Astrocyte (in vitro differentiated cells and primary cell): Measurements from ENCODE around the gene EARS2. TPM values are rescaled to one million over a fixed set of nuclear protein-coding genes. Genes with fewer than 3 reads are reported as not detected.

Experiments used
- DNase-seq: peaks from one replicate; pipeline ENCODE4 v3.0.0-alpha.2; 2010; ENCODE audit warnings: low read depth
- FAIRE-seq: peaks from 2 replicates; lab custom pipeline; 2011; peaks lifted over from hg19 to GRCh38; lab: Jason Lieb, UNC
- H2AFZ ChIP-seq: 2 replicates; pipeline ENCODE4 v1.6.0; 2012; ENCODE audit warnings: low read depth, low read length, inconsistent platforms
- H3K27ac ChIP-seq: 2 replicates; pipeline ENCODE4 v1.5.1; 2011; ENCODE audit warnings: low read depth, low read length, inconsistent platforms
- H3K27me3 ChIP-seq: 2 replicates; pipeline ENCODE4 v1.6.0; 2011; ENCODE audit warnings: low read length, inconsistent platforms; ENCODE audit not compliant: insufficient read depth
- H3K36me3 ChIP-seq: 2 replicates; pipeline ENCODE4 v1.5.1; 2011; ENCODE audit warnings: low read length, inconsistent platforms; ENCODE audit not compliant: insufficient read depth
- H3K4me1 ChIP-seq: 2 replicates; pipeline ENCODE4 v1.5.1; 2011; ENCODE audit warnings: low read length, inconsistent platforms; ENCODE audit not compliant: insufficient read depth
- H3K4me2 ChIP-seq: 2 replicates; pipeline ENCODE4 v1.6.0; 2012; ENCODE audit warnings: low read length, inconsistent platforms
- H3K4me3 ChIP-seq: 2 replicates; pipeline ENCODE4 v1.5.1; 2011; ENCODE audit warnings: low read depth, mild to moderate bottlenecking, low read length, inconsistent platforms; ENCODE audit not compliant: insufficient read depth
- H3K79me2 ChIP-seq: 2 replicates; pipeline ENCODE4 v1.6.0; 2012; ENCODE audit warnings: mild to moderate bottlenecking, low read length, inconsistent platforms; ENCODE audit not compliant: insufficient read depth
- H3K9ac ChIP-seq: 2 replicates; pipeline ENCODE4 v1.6.0; 2012; ENCODE audit warnings: mild to moderate bottlenecking, low read length, inconsistent platforms
- H3K9me3 ChIP-seq: 2 replicates; pipeline ENCODE4 v1.5.1; 2012; ENCODE audit warnings: low read depth, mild to moderate bottlenecking, low read length, inconsistent platforms; ENCODE audit not compliant: insufficient read depth
- H4K20me1 ChIP-seq: 2 replicates; pipeline ENCODE4 v1.6.0; 2012; ENCODE audit warnings: low read length, inconsistent platforms; ENCODE audit not compliant: insufficient read depth
- H3K27ac Mint-ChIP-seq: one replicate; pipeline ENCODE4 v1.8.0; 2021; ENCODE audit warnings: mild to moderate bottlenecking, mixed read lengths; ENCODE audit not compliant: unreplicated experiment
- H3K27me3 Mint-ChIP-seq: one replicate; pipeline ENCODE4 v1.8.0; 2021; ENCODE audit warnings: low read depth, mixed read lengths; ENCODE audit not compliant: unreplicated experiment
- H3K36me3 Mint-ChIP-seq: one replicate; pipeline ENCODE4 v1.8.0; 2021; ENCODE audit warnings: low read depth, mixed read lengths; ENCODE audit not compliant: unreplicated experiment
- H3K4me1 Mint-ChIP-seq: one replicate; pipeline ENCODE4 v1.8.0; 2021; ENCODE audit warnings: low read depth, mixed read lengths; ENCODE audit not compliant: unreplicated experiment
- H3K4me3 Mint-ChIP-seq: one replicate; pipeline ENCODE4 v1.8.0; 2021; ENCODE audit warnings: mild to moderate bottlenecking, moderate library complexity, mixed read lengths; ENCODE audit not compliant: unreplicated experiment
- H3K9me3 Mint-ChIP-seq: one replicate; pipeline ENCODE4 v1.8.0; 2021; ENCODE audit warnings: mild to moderate bottlenecking, mixed read lengths; ENCODE audit not compliant: unreplicated experiment
- CTCF ChIP-seq: IDR thresholded peaks from 2 replicates; pipeline ENCODE4 v1.5.1; 2011; ENCODE audit warnings: low read depth, mild to moderate bottlenecking, inconsistent platforms, low read length, moderate library complexity; ENCODE audit not compliant: insufficient read depth
- EZH2 ChIP-seq: IDR thresholded peaks from 2 replicates; pipeline ENCODE4 v1.6.1; 2012; ENCODE audit warnings: mild to moderate bottlenecking, low read length, inconsistent platforms; ENCODE audit not compliant: insufficient read depth
- total RNA-seq: library from RNA; stranded (reverse); gene quantifications from 2 replicates; pipeline ENCODE4 v1.2.1, GENCODE V29; 2021

EARS2 gene
- total RNA-seq, 1 donor from 2014 or later, result 19.4 TPM

DNA sequence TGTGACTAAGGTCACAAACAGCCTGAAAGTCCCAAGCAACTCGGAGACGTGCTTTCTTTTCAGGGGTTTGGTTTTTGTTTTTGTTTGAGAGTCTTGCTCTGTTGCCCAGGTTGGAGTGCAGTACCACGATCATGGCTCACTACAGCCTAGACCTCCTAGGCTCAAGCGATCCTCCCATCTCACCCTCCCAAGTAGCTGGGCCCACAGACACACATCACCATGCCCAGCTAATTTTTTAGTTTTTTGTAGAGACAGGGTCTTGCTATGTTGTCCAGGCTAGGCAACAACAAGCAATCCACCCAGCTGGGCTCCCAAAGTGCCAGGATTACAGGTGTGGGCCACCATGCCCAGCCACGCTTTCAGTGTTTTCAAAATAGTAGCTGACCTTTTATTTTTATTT lies 27.1 kb downstream of the EARS2 start:
- no peak overlapping the region for H3K4me2 ChIP-seq
- Mint-ChIP-seq H3K27ac (no peak overlapping the region), H3K4me3 (no peak overlapping the region), H3K4me1 (peaks cover 4% of the 10 kb centered on the region), H3K27me3 (no peaks in the 10 kb centered on the region), H3K36me3 (peaks cover 23% of the 10 kb centered on the region), H3K9me3 (no peaks in the 10 kb centered on the region)
- no peak overlapping the region for H3K4me3 ChIP-seq
- H3K4me1 ChIP-seq, result no peaks in the 10 kb centered on the region
- peaks cover 18% of the 10 kb centered on the region for H3K36me3 ChIP-seq
- FAIRE-seq (no peak), DNase-seq (no peak)
- H2AFZ ChIP-seq, result no peak overlapping the region
- no peak overlapping the region for H3K27ac ChIP-seq
- TF ChIP-seq CTCF, result no peak
- no peak for TF ChIP-seq EZH2
- H3K9ac ChIP-seq, result no peak overlapping the region
- H3K27me3 ChIP-seq, result no peaks in the 10 kb centered on the region
- H3K9me3 ChIP-seq, result no peaks in the 10 kb centered on the region
- no peaks in the 10 kb centered on the region for H4K20me1 ChIP-seq
- no peaks in the 10 kb centered on the region for H3K79me2 ChIP-seq

GRCh38 chr16:23528644-23529310 lies 28.4 kb downstream of the EARS2 start:
- Histone ChIP-seq H3K4me3 (no peak overlapping the region), H3K9me3 (no peaks in the 10 kb centered on the region), H3K79me2 (no peaks in the 10 kb centered on the region), H4K20me1 (no peaks in the 10 kb centered on the region), H3K27ac (no peak overlapping the region), H3K36me3 (peaks cover 18% of the 10 kb centered on the region), H2AFZ (no peak overlapping the region), H3K9ac (no peak overlapping the region), H3K4me1 (no peaks in the 10 kb centered on the region), H3K27me3 (no peaks in the 10 kb centered on the region), H3K4me2 (no peak overlapping the region)
- DNase-seq, result no peak
- H3K27me3 Mint-ChIP-seq, result no peaks in the 10 kb centered on the region
- H3K9me3 Mint-ChIP-seq, result no peaks in the 10 kb centered on the region
- no peak overlapping the region for H3K27ac Mint-ChIP-seq
- FAIRE-seq, result no peak
- H3K36me3 Mint-ChIP-seq, result peaks cover 28% of the 10 kb centered on the region
- no peak for TF ChIP-seq CTCF
- no peak for TF ChIP-seq EZH2
- H3K4me3 Mint-ChIP-seq, result no peak overlapping the region
- H3K4me1 Mint-ChIP-seq, result peaks cover 4% of the 10 kb centered on the region

DNA sequence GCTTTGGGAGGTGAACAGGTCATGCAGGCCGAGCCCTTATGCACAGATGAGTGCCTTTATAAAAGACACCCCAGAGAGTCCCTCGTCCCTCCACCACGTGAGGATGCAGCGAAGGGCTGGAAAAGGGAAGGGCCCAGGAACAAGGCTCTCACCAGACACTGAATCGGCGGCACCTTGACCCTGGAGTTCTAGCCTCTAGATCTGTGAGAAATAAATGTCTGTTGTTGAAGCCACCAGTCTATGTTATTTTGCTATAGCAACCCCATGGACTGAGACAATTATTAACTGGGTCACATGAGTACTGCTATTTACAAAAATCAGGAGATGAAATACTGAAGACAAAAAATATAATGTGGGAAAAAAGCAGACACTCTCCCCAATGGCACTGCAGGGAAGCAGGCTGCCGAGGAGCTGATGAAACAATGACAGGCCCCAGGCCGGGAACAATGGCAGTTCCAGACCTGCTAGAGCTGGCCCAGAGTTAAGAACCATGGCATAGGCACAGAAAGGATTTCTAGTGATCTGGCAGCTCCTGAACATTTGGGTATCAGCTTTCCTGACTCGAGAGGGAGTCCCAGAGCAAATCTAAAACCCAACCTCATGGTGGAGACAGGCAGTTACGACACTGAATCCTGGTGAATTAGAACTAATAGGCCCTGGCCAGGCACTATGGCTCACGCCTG lies 29.0 kb downstream of the EARS2 start:
- no peak overlapping the region for H3K4me2 ChIP-seq

More for the DNA sequence above, 29.0 kb downstream of the EARS2 start:
- Histone ChIP-seq H3K4me1 (no peaks in the 10 kb centered on the region), H3K27ac (no peak overlapping the region), H3K27me3 (no peaks in the 10 kb centered on the region), H3K9me3 (no peaks in the 10 kb centered on the region), H2AFZ (no peak overlapping the region), H3K9ac (no peak overlapping the region), H3K36me3 (peaks cover 15% of the 10 kb centered on the region), H3K4me3 (no peak overlapping the region), H3K79me2 (no peaks in the 10 kb centered on the region), H4K20me1 (no peaks in the 10 kb centered on the region)
- TF ChIP-seq CTCF (no peak), EZH2 (no peak)
- FAIRE-seq, result no peak
- Mint-ChIP-seq H3K4me1 (peaks cover 4% of the 10 kb centered on the region), H3K27ac (no peak overlapping the region), H3K27me3 (no peaks in the 10 kb centered on the region), H3K4me3 (no peak overlapping the region), H3K9me3 (no peaks in the 10 kb centered on the region), H3K36me3 (peaks cover 35% of the 10 kb centered on the region)
- no peak for DNase-seq
